ENCODE results near the gene NT5C1B.

GRCh38 chr2:18637196-18637595, 47.8 kb upstream of the NT5C1B start:
- TF ChIP-seq CTCF (conservative IDR thresholded peaks at IDR 0.05; ENCODE audit: low read length) (no peak), EZH2phosphoT487 (IDR thresholded peaks at IDR 0.05; ENCODE audit: borderline replicate concordance, low read depth, low read length) (no peak)
